H9 (cell line): ENCODE measurements around the gene PCDHGC5. TPM values are rescaled to one million over a fixed set of nuclear protein-coding genes. Genes with fewer than 3 reads are reported as not detected.
A peak's percentile ranks its signal among the peaks of the same experiment; 100 is the strongest.

Experiments used
- DNase-seq: peaks from one replicate; pipeline ENCODE4 v3.0.0-alpha.2; 2017
- H2AFZ ChIP-seq: one replicate; pipeline ENCODE4 v1.6.1; 2013; ENCODE audit warnings: mild to moderate bottlenecking, low read length, control low read depth, moderate library complexity
- H2AK5ac ChIP-seq: 2 replicates; pipeline ENCODE4 v1.6.1; 2013; ENCODE audit warnings: low read length, control low read depth, mixed read lengths; ENCODE audit not compliant: insufficient read length
- H2BK120ac ChIP-seq: one replicate; pipeline ENCODE4 v1.6.1; 2013; ENCODE audit warnings: low read depth, mild to moderate bottlenecking, low read length, control low read depth, inconsistent platforms; ENCODE audit not compliant: poor library complexity, severe bottlenecking
- H2BK12ac ChIP-seq: 2 replicates; pipeline ENCODE4 v1.6.1; 2013; ENCODE audit warnings: low read length, control low read depth, mixed read lengths, low read depth; ENCODE audit not compliant: insufficient read length
- H2BK15ac ChIP-seq: 2 replicates; pipeline ENCODE4 v1.6.1; 2013; ENCODE audit warnings: low read depth, low read length, control low read depth
- H2BK20ac ChIP-seq: one replicate; pipeline ENCODE4 v1.6.1; 2013; ENCODE audit warnings: low read depth, mild to moderate bottlenecking, low read length, control low read depth, inconsistent platforms; ENCODE audit not compliant: poor library complexity, severe bottlenecking
- H2BK5ac ChIP-seq: 2 replicates; pipeline ENCODE4 v1.6.1; 2013; ENCODE audit warnings: low read length, control low read depth, mixed read lengths; ENCODE audit not compliant: insufficient read length
- H3K14ac ChIP-seq: 2 replicates; pipeline ENCODE4 v1.6.1; 2013; ENCODE audit warnings: low read length, control low read depth; ENCODE audit not compliant: insufficient read depth
- H3K18ac ChIP-seq: 2 replicates; pipeline ENCODE4 v1.6.1; 2013; ENCODE audit warnings: low read depth, mild to moderate bottlenecking, mixed read lengths, low read length, control low read depth; ENCODE audit not compliant: insufficient read length
- H3K23ac ChIP-seq: 2 replicates; pipeline ENCODE4 v1.6.1; 2013; ENCODE audit warnings: low read length, control low read depth, mixed read lengths, low read depth; ENCODE audit not compliant: insufficient read length
- H3K23me2 ChIP-seq: 2 replicates; pipeline ENCODE4 v1.6.1; 2013; ENCODE audit warnings: low read depth, mild to moderate bottlenecking, mixed read lengths, low read length, control low read depth; ENCODE audit not compliant: insufficient read length, poor library complexity, severe bottlenecking
- H3K27ac ChIP-seq: 2 replicates; pipeline ENCODE4 v1.5.1; 2013; ENCODE audit warnings: low read length, control low read depth, mixed read lengths, low read depth; ENCODE audit not compliant: insufficient read length
- H3K27me3 ChIP-seq: 2 replicates; pipeline ENCODE4 v1.6.1; 2013; ENCODE audit warnings: low read length, control low read depth, inconsistent platforms; ENCODE audit not compliant: insufficient read depth
- H3K4ac ChIP-seq: 2 replicates; pipeline ENCODE4 v1.6.1; 2013; ENCODE audit warnings: low read depth, mild to moderate bottlenecking, control low read depth, inconsistent platforms, low read length, moderate library complexity
- H3K4me1 ChIP-seq: 2 replicates; pipeline ENCODE4 v1.6.1; 2013; ENCODE audit warnings: low read length, control low read depth, inconsistent platforms; ENCODE audit not compliant: insufficient read depth
- H3K4me2 ChIP-seq: 2 replicates; pipeline ENCODE4 v1.6.1; 2013; ENCODE audit warnings: low read length, control low read depth, mixed read lengths; ENCODE audit not compliant: insufficient read length, insufficient read depth
- H3K56ac ChIP-seq: 2 replicates; pipeline ENCODE4 v1.6.1; 2013; ENCODE audit warnings: low read depth, mild to moderate bottlenecking, mixed read lengths, low read length, control low read depth; ENCODE audit not compliant: insufficient read length
- H3K79me1 ChIP-seq: 2 replicates; pipeline ENCODE4 v1.6.1; 2013; ENCODE audit warnings: low read depth, mild to moderate bottlenecking, moderate library complexity, low read length, control low read depth, inconsistent platforms; ENCODE audit not compliant: insufficient read depth, poor library complexity, severe bottlenecking
- H3K79me2 ChIP-seq: 2 replicates; pipeline ENCODE4 v1.6.1; 2013; ENCODE audit warnings: low read length, control low read depth, inconsistent platforms; ENCODE audit not compliant: insufficient read depth
- H3K9ac ChIP-seq: 2 replicates; pipeline ENCODE4 v1.6.1; 2013; ENCODE audit warnings: low read length, control low read depth, mixed read lengths; ENCODE audit not compliant: insufficient read length; ENCODE audit errors: extremely low read depth
- H3K9me3 ChIP-seq: one replicate; pipeline ENCODE4 v1.6.1; 2013; ENCODE audit warnings: low read depth, low read length, inconsistent platforms; ENCODE audit not compliant: control insufficient read depth
- H3T11ph ChIP-seq: one replicate; pipeline ENCODE4 v1.6.1; 2013; ENCODE audit warnings: mild to moderate bottlenecking, low read length, control low read depth, inconsistent platforms
- H4K20me1 ChIP-seq: one replicate; pipeline ENCODE4 v1.6.1; 2013; ENCODE audit not compliant: control insufficient read depth, insufficient read length, insufficient read depth
- H4K5ac ChIP-seq: 2 replicates; pipeline ENCODE4 v1.6.1; 2013; ENCODE audit warnings: low read depth, mild to moderate bottlenecking, mixed read lengths, low read length, control low read depth; ENCODE audit not compliant: insufficient read length
- H4K8ac ChIP-seq: replicated peaks from 2 replicates; pipeline ENCODE4 v1.6.1; 2013; ENCODE audit warnings: low read length, control low read depth, mixed read lengths, low read depth; ENCODE audit not compliant: insufficient read length
- H4K91ac ChIP-seq: 2 replicates; pipeline ENCODE4 v1.6.1; 2013; ENCODE audit warnings: low read depth, mild to moderate bottlenecking, moderate library complexity, mixed read lengths, low read length, control low read depth; ENCODE audit not compliant: insufficient read length
- H3K27ac Mint-ChIP-seq, 3 experiments: 2 replicates in 2 of 3; 3 replicates in 1 of 3; pipeline ENCODE4 v1.8.0; 2020 to 2021; ENCODE audit warnings: mixed read lengths in 3 of 3, mild to moderate bottlenecking in 1 of 3, moderate library complexity in 1 of 3
- H3K27me3 Mint-ChIP-seq: 2 replicates; pipeline ENCODE4 v1.8.0; 2021; ENCODE audit warnings: low read depth, mild to moderate bottlenecking, moderate library complexity, mixed read lengths
- H3K36me3 Mint-ChIP-seq, 3 experiments: 2 replicates in 2 of 3; 3 replicates in 1 of 3; pipeline ENCODE4 v1.8.0; 2020 to 2021; ENCODE audit warnings: low read depth in 3 of 3, mixed read lengths in 3 of 3; ENCODE audit not compliant: insufficient read depth in 1 of 3
- H3K4me1 Mint-ChIP-seq, 2 experiments: 2 replicates each; pipeline ENCODE4 v1.8.0; 2020; ENCODE audit warnings: mixed read lengths in 2 of 2
- H3K4me3 Mint-ChIP-seq, 2 experiments: 2 replicates in 1 of 2; 3 replicates in 1 of 2; pipeline ENCODE4 v1.8.0; 2020 to 2021; ENCODE audit warnings: mild to moderate bottlenecking in 2 of 2, mixed read lengths in 2 of 2, moderate library complexity in 1 of 2
- H3K9me3 Mint-ChIP-seq, 2 experiments: 2 replicates in 1 of 2; 3 replicates in 1 of 2; pipeline ENCODE4 v1.8.0; 2020; ENCODE audit warnings: mild to moderate bottlenecking in 2 of 2, mixed read lengths in 2 of 2, moderate library complexity in 1 of 2
- CTCF ChIP-seq: fragments of 200-600 bp; sonication (generic); conservative IDR thresholded peaks from 3 replicates; pipeline ENCODE4 v1.8.0; 2021; ENCODE audit warnings: antibody characterized with exemption, mild to moderate bottlenecking
- WGBS: extraction: QIAGEN DNeasy Blood & Tissue Kit; methylation state at CpG from one replicate; pipeline ENCODE4 v1.1.7; 2013; ENCODE audit warnings: missing lambda C conversion rate, low lambda C conversion rate, mixed read lengths; ENCODE audit not compliant: insufficient read length; ENCODE audit errors: extremely low coverage; 5-methylcytosine and 5-hydroxymethylcytosine counted together
- total RNA-seq: library from RNA; stranded (reverse); gene quantifications from 2 replicates; pipeline ENCODE4 v1.2.1, GENCODE V29; 2021

Gene PCDHGC5
- total RNA-seq, 1 experiment from 2014 or later = 0.66 TPM

- H3K9me3 ChIP-seq = no peaks in the 10 kb centered on the region
- H4K8ac ChIP-seq = no peak overlapping the region
- no peak overlapping the region for H3K56ac ChIP-seq
- H3T11ph ChIP-seq = no peak overlapping the region
- H3K14ac ChIP-seq = no peak overlapping the region
- no peak overlapping the region for H3K18ac ChIP-seq
- Mint-ChIP-seq H3K9me3 (no peaks in the 10 kb centered on the region), H3K4me1 (peaks cover 16 to 20% of the 10 kb centered on the region in 2 experiments), H3K36me3 (peaks cover 35 to 96% (median 59%) of the 10 kb centered on the region in 3 experiments; a peak in 6 of 7 replicates), H3K27ac (peak overlapping the region in 1 of 3 experiments; percentile 52; a peak in 2 of 7 replicates), H3K4me3 (no peak overlapping the region), H3K27me3 (no peaks in the 10 kb centered on the region; the same call in 1 of the 2 replicates)
- no peak overlapping the region for H2BK15ac ChIP-seq
- no peaks in the 10 kb centered on the region for H4K20me1 ChIP-seq
- no peaks in the 10 kb centered on the region for H3K23me2 ChIP-seq
- H4K91ac ChIP-seq = no peak overlapping the region
- no peak overlapping the region for H2BK5ac ChIP-seq
- H3K4me1 ChIP-seq = no peaks in the 10 kb centered on the region; the same call in none of the 2 replicates
- peaks cover 2% of the 10 kb centered on the region for H3K79me1 ChIP-seq
- no peaks in the 10 kb centered on the region for H3K79me2 ChIP-seq
- no peak for DNase-seq
- H2BK120ac ChIP-seq = no peak overlapping the region
- no peak for TF ChIP-seq CTCF
- no peaks in the 10 kb centered on the region for H3K27me3 ChIP-seq
- no peak overlapping the region for H3K23ac ChIP-seq
- H2AFZ ChIP-seq = no peak overlapping the region
- H2BK20ac ChIP-seq = no peak overlapping the region
- no peak overlapping the region for H2AK5ac ChIP-seq
- H4K5ac ChIP-seq = no peak overlapping the region
- no peak overlapping the region for H2BK12ac ChIP-seq
- no peak overlapping the region for H3K4me2 ChIP-seq
- H3K27ac ChIP-seq = no peak overlapping the region
- H3K4ac ChIP-seq = no peak overlapping the region
- H3K9ac ChIP-seq = no peak overlapping the region
- no CpG with 5 or more reads among the region's 2 CpGs for WGBS
Observed at GRCh38 chr5:141522301-141522700, 33.4 kb downstream of the PCDHGC5 start.
